AG09319 (cell line): ENCODE results near the gene MTIF2.
"Not testable (repeated sequence)": the region's sequence is repeated elsewhere in the genome, so short reads cannot be mapped to it uniquely, and the experiment has no call there.

ENCODE experiments used
- DNase-seq: peaks from one replicate; pipeline ENCODE4 v3.0.0-alpha.2; 2010; ENCODE audit warnings: low read depth; ENCODE audit errors: extremely low read depth
- TF ChIP-seq, protein P1 (sequence below): IDR thresholded peaks from 2 replicates; pipeline ENCODE4 v1.5.1; 2011; ENCODE audit warnings: low read depth, mild to moderate bottlenecking, inconsistent platforms, low read length, moderate library complexity

The MTIF2 gene

DNA sequence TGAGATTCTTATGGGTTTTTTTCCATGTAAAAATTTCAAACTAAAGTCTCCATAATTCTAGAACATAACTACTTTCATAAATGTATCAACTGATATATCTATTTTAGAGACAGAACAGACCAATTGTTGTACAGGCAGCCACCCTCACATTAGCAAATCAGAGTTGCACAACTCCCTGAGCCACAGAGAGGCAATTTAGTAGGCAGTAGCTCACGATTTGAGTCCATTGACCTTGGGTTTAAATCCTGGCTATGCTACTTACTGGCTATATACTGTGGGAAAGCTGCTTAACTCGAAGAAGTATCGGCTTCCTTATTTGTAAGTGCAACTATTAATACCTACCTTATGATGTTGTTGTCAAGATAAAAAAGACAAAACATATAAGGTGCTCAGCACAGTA lies 16.2 kb downstream of the MTIF2 start:
- DNase-seq: no peak
- TF ChIP-seq, protein P1, sequence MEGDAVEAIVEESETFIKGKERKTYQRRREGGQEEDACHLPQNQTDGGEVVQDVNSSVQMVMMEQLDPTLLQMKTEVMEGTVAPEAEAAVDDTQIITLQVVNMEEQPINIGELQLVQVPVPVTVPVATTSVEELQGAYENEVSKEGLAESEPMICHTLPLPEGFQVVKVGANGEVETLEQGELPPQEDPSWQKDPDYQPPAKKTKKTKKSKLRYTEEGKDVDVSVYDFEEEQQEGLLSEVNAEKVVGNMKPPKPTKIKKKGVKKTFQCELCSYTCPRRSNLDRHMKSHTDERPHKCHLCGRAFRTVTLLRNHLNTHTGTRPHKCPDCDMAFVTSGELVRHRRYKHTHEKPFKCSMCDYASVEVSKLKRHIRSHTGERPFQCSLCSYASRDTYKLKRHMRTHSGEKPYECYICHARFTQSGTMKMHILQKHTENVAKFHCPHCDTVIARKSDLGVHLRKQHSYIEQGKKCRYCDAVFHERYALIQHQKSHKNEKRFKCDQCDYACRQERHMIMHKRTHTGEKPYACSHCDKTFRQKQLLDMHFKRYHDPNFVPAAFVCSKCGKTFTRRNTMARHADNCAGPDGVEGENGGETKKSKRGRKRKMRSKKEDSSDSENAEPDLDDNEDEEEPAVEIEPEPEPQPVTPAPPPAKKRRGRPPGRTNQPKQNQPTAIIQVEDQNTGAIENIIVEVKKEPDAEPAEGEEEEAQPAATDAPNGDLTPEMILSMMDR: no peak

DNA sequence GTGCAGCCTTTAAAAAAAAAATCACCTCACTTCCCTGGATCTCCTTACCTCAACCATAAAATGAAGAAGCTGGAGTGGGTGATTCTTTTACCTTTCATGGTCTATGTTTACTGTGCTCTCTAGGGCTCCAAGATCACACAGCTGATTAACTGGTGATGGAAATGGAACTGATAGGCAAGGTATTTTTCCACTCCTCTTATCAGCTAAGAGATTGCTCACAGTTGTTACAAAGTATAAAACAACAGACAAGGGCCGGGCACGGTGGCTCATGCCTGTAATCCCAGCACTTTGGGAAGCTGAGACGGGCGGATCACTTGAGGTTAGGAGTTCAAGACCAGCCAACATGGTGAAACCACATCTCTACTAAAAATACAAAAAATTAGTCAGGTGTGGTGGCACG lies 22.0 kb downstream of the MTIF2 start:
- TF ChIP-seq, protein P1: no peak
- no peak for DNase-seq

DNA sequence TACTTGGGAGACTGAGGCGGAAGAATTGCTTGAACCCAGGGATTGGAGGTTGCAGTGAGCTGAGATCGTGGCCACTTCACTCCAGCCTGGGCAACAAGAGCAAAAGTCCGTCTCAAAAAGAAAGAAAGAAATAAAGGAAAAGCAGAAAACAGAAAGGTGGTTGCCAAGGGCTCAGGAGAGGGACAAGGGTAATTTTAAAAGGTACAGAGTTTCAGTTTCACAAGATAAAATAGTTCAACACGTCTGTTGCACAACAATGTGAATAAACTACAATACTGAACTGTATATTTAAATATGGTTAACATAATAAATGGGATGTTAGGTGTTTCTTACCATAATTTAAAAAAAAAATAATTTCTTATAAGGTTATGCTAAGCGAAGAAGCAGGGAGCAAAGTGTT lies 23.6 kb downstream of the MTIF2 start:
- TF ChIP-seq, protein P1: no peak

DNA sequence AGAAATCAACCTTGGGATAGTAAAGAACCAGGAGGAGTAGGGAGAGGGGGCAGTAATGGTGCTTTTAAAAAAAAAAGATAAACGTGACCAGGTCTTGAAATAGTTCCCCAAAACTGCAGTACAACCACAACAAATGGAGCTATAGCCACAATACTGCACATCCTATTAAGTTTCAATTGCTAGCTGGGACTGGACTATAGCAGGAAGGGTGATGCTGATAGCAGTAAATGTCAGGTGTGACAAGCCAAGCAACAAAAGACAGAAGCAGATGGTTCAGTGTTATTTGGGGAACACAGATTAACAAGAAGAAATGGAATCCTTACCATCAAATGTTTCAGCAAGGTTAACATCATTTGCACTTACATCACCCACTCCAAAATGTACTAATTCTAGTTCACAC lies 26.4 kb downstream of the MTIF2 start:
- TF ChIP-seq, protein P1: no peak
- no peak for DNase-seq

More for the DNA sequence above, 23.6 kb downstream of the MTIF2 start:
- no peak for DNase-seq

DNA sequence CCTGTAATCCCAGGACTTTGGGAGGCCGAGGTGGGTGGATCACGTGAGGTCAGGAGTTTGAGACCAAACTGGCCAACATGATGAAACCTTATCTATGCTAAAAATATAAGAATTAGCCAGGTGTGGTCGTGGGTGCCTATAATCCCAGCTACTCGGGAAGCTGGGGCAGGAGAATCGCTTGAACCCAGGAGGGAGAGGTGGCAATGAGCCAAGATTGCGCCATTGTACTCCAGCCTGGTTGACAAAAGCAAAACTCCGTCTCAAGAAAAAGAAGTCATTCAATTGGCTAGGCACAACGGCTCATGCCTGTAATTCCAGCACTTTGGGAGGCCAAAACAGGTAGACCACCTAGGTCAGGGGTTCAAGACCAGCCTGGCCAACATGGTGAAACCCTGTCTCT lies 27.4 kb downstream of the MTIF2 start:
- not testable (repeated sequence) for DNase-seq

DNA sequence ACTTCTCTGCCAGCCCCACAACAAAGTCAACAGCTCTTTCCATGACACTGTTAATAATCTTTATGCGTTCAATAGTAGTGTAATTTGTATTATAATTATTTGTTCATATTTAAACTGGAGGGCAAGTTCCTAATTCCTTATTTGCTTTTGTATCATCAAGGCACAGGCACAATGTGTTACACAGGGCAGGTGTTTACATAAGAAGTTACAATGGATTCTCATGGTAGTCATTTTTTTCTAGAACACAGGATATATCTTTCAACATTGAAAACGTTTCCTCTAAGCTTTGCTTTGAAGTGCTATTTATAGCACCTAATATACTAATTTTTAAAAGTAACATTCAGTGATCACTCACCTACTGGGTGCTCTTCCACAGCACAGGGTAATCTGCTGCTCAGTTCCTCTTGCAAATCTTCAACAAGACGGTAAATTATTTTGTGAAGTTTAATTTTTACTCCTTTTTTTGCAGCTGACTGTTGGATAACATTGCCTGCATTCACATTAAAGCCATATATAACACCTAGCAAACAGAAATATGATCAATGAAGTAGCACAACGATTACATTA lies 29.3 kb downstream of the MTIF2 start:
- TF ChIP-seq, protein P1: no peak
- no peak for DNase-seq

DNA sequence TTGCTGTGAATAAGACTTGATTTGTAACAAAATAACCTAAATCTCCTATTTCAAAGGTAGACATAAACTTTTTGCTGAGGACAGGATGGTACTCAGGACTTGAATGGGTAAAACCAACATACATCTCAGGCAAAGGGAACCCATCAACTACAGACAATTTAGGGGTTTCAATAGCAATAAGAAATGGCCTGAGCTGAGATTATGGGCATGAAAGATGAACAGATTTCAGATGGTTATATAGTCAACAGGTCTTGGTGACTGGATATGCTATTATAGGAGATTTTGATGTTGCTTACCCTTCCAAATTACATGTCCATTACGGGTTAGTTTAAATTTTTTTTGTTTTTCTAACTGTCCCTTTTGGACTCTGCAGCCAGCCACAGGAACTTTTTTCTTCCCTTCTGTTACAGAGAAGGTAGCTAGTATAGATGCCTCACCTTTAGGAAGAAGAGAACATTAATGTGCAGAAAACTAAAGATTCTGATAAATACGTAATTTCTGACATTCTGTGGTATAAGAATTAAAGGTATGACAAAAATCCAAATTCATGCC lies 32.0 kb downstream of the MTIF2 start:
- no peak for DNase-seq
- TF ChIP-seq, protein P1: no peak
